ENCODE data around the gene SP140. TPM values are rescaled to one million over a fixed set of nuclear protein-coding genes. Genes with fewer than 3 reads are reported as not detected.

SP140 gene
- total RNA-seq, 3 donors from 2014 or later: 3.1 to 4.9 (median 3.7) TPM

- intact Hi-C loops (cut with DNase I, micrococcal nuclease): no loop called here
- H3K4me3 ChIP-seq: no peak overlapping the region
- H3K9me3 ChIP-seq: no peaks in the 10 kb centered on the region
- TF ChIP-seq CTCF (IDR thresholded peaks at IDR 0.05): no peak
- no peaks in the 10 kb centered on the region for H3K4me1 ChIP-seq (ENCODE audit: low read depth)
- DNase-seq (no peak), ATAC-seq (no peak)
- no peaks in the 10 kb centered on the region for H3K36me3 ChIP-seq (ENCODE audit: low read depth)
These were observed 130.5 kb downstream of the SP140 start for GRCh38 chr2:230356084-230356483.

- no peak overlapping the region for H3K4me3 ChIP-seq
- no peaks in the 10 kb centered on the region for H3K36me3 ChIP-seq (ENCODE audit: low read depth)
- TF ChIP-seq CTCF (IDR thresholded peaks at IDR 0.05): no peak
- H3K9me3 ChIP-seq: no peaks in the 10 kb centered on the region
- intact Hi-C loops (cut with DNase I, micrococcal nuclease): no loop called here
- DNase-seq: no peak
- ATAC-seq: no peak
- no peaks in the 10 kb centered on the region for H3K4me1 ChIP-seq (ENCODE audit: low read depth)
These were observed 132.8 kb downstream of the SP140 start for GRCh38 chr2:230358305-230358704.

- intact Hi-C loops (cut with DNase I, micrococcal nuclease): no loop called here
- no peaks in the 10 kb centered on the region for H3K9me3 ChIP-seq
- no peak overlapping the region for H3K4me3 ChIP-seq
- TF ChIP-seq CTCF (IDR thresholded peaks at IDR 0.05): no peak
- DNase-seq: no peak
- no peaks in the 10 kb centered on the region for H3K36me3 ChIP-seq (ENCODE audit: low read depth)
- no peaks in the 10 kb centered on the region for H3K4me1 ChIP-seq (ENCODE audit: low read depth)
- ATAC-seq: no peak
These were observed 134.5 kb downstream of the SP140 start for GRCh38 chr2:230360028-230360427.

- intact Hi-C loops (cut with DNase I, micrococcal nuclease): no loop called here
These were observed 136.6 kb downstream of the SP140 start for GRCh38 chr2:230362030-230362691.

More at GRCh38 chr2:230362030-230362691, 136.6 kb downstream of the SP140 start:
- no peaks in the 10 kb centered on the region for H3K4me1 ChIP-seq (ENCODE audit: low read depth)
- H3K9me3 ChIP-seq: no peaks in the 10 kb centered on the region
- no peaks in the 10 kb centered on the region for H3K36me3 ChIP-seq (ENCODE audit: low read depth)
- H3K4me3 ChIP-seq: no peak overlapping the region
- ATAC-seq: no peak
- no peak for DNase-seq
- no peak for TF ChIP-seq CTCF (IDR thresholded peaks at IDR 0.05)

Other genes with a start within 250 kb of the SP140 start
- gene SLC16A14, start 156.8 kb upstream of the SP140 start, total RNA-seq: 10 to 100 TPM in 1 of 3 donors, 1 to 10 TPM in 2; 1.4 to 12.5 (median 3.4) TPM
- 10 to 100 TPM; 17.4 to 23.0 (median 22.9) TPM for gene SP110, start 5.8 kb upstream of the SP140 start, total RNA-seq
- gene SP140L, start 101.5 kb downstream of the SP140 start, total RNA-seq: 10 to 100 TPM; 22.1 to 35.7 (median 23.4) TPM
- 100 to 1,000 TPM in 2 of 3 donors, 10 to 100 TPM in 1; 83.1 to 130 (median 101) TPM for gene SP100, start 190.5 kb downstream of the SP140 start, total RNA-seq